Measurements from ENCODE around the gene NELL1. TPM values are rescaled to one million over a fixed set of nuclear protein-coding genes. Genes with fewer than 3 reads are reported as not detected.

Gene NELL1
- total RNA-seq, 1 experiment from 2014 or later: not detected

DNA sequence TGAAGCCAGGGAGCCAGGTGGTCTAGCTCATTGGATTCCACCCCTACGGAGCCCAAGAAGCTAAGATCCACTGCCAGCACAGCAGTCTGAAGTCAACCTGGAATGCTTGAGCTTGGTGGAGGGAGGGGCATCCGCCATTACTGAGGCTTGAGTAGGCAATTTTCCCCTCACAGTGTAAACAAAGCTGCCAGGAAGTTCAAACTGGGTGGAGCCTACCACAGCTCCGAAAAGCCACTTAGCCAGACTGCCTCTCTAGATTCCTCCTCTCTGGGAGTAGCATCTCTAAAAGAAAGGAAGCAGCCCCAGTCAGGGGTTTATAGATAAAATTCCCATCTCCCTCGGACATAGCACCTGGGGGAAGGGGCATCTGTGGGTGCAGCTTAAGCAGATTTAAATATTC is 620.3 kb downstream of the NELL1 start:
- no peak overlapping the region for H3K27ac ChIP-seq (ENCODE audit: low read length)
- H3K4me1 ChIP-seq (ENCODE audit: control insufficient read depth, insufficient read depth, low read length): no peaks in the 10 kb centered on the region
- H3K27me3 ChIP-seq (ENCODE audit: control insufficient read depth, insufficient read depth, low read length): no peaks in the 10 kb centered on the region
- no peaks in the 10 kb centered on the region for H3K9me3 ChIP-seq (ENCODE audit: control insufficient read depth, insufficient read depth, low read depth, low read length)
- BruUV-seq (replicated peaks): no TSS peak
- in situ Hi-C loops (cut with HindIII; ENCODE audit: low pct_unique_long_range_greater_than_20kb, low sequenced_read_pairs): no loop called here
- ATAC-seq (no peak), DNase-seq (ENCODE audit: low read depth, low spot score) (no peak)
- TF ChIP-seq SIN3A (IDR thresholded peaks at IDR 0.05; ENCODE audit: borderline replicate concordance, insufficient read depth, low read depth, low read length) (no peak), TCF7L2 (IDR thresholded peaks at IDR 0.05; ENCODE audit: low read depth, low read length) (no peak), POLR2AphosphoS5 (IDR thresholded peaks at IDR 0.05; ENCODE audit: low read depth, low read length) (no peak)
- TF ChIP-seq, protein P1, sequence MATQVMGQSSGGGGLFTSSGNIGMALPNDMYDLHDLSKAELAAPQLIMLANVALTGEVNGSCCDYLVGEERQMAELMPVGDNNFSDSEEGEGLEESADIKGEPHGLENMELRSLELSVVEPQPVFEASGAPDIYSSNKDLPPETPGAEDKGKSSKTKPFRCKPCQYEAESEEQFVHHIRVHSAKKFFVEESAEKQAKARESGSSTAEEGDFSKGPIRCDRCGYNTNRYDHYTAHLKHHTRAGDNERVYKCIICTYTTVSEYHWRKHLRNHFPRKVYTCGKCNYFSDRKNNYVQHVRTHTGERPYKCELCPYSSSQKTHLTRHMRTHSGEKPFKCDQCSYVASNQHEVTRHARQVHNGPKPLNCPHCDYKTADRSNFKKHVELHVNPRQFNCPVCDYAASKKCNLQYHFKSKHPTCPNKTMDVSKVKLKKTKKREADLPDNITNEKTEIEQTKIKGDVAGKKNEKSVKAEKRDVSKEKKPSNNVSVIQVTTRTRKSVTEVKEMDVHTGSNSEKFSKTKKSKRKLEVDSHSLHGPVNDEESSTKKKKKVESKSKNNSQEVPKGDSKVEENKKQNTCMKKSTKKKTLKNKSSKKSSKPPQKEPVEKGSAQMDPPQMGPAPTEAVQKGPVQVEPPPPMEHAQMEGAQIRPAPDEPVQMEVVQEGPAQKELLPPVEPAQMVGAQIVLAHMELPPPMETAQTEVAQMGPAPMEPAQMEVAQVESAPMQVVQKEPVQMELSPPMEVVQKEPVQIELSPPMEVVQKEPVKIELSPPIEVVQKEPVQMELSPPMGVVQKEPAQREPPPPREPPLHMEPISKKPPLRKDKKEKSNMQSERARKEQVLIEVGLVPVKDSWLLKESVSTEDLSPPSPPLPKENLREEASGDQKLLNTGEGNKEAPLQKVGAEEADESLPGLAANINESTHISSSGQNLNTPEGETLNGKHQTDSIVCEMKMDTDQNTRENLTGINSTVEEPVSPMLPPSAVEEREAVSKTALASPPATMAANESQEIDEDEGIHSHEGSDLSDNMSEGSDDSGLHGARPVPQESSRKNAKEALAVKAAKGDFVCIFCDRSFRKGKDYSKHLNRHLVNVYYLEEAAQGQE (IDR thresholded peaks at IDR 0.05; ENCODE audit: insufficient read depth in 1 of 2, low read depth in 2 of 2, low read length in 1 of 2): no peak
- no peaks in the 10 kb centered on the region for H3K36me3 ChIP-seq (ENCODE audit: control insufficient read depth, insufficient read depth, low read length)
- no peak overlapping the region for H3K4me3 ChIP-seq (ENCODE audit: low read depth in 2 of 2, low read length in 2 of 2)
- CTCF ChIA-PET: no interaction called here
- POLR2A ChIA-PET: no interaction called here
- intact Hi-C loops (cut with micrococcal nuclease; ENCODE audit: unreplicated experiment): no loop called here

DNA sequence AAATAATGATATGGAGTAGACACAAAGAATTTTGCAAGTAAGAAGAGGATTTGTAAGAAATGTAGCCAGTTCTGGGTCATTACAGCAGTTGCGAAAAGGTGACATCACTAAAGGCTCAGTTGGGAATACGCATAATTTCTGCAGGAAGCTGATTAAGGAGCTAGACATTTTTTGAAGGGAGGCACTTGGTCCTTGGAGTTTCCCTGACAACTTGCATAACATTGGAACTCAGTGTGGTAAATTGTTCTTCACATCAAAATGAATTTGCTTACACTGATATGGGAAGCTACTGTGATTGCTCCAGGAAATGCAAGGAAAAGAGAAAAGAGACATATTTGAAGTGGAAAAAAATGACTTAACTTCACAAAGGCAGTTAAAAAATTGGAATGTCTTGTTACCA is 626.1 kb downstream of the NELL1 start:
- Histone ChIP-seq H3K4me3 (ENCODE audit: low read depth in 2 of 2, low read length in 2 of 2) (no peak overlapping the region), H3K9me3 (ENCODE audit: control insufficient read depth, insufficient read depth, low read depth, low read length) (no peaks in the 10 kb centered on the region), H3K27ac (ENCODE audit: low read length) (no peak overlapping the region), H3K27me3 (ENCODE audit: control insufficient read depth, insufficient read depth, low read length) (no peaks in the 10 kb centered on the region), H3K4me1 (ENCODE audit: control insufficient read depth, insufficient read depth, low read length) (no peaks in the 10 kb centered on the region), H3K36me3 (ENCODE audit: control insufficient read depth, insufficient read depth, low read length) (no peaks in the 10 kb centered on the region)
- DNase-seq (ENCODE audit: low read depth, low spot score): no peak
- in situ Hi-C loops (cut with HindIII; ENCODE audit: low pct_unique_long_range_greater_than_20kb, low sequenced_read_pairs): no loop called here
- no peak for ATAC-seq
- intact Hi-C loops (cut with micrococcal nuclease; ENCODE audit: unreplicated experiment): no loop called here
- POLR2A ChIA-PET: no interaction called here
- CTCF ChIA-PET: no interaction called here
- TF ChIP-seq SIN3A (IDR thresholded peaks at IDR 0.05; ENCODE audit: borderline replicate concordance, insufficient read depth, low read depth, low read length) (no peak), POLR2AphosphoS5 (IDR thresholded peaks at IDR 0.05; ENCODE audit: low read depth, low read length) (no peak), TCF7L2 (IDR thresholded peaks at IDR 0.05; ENCODE audit: low read depth, low read length) (no peak)
- TF ChIP-seq, protein P2, sequence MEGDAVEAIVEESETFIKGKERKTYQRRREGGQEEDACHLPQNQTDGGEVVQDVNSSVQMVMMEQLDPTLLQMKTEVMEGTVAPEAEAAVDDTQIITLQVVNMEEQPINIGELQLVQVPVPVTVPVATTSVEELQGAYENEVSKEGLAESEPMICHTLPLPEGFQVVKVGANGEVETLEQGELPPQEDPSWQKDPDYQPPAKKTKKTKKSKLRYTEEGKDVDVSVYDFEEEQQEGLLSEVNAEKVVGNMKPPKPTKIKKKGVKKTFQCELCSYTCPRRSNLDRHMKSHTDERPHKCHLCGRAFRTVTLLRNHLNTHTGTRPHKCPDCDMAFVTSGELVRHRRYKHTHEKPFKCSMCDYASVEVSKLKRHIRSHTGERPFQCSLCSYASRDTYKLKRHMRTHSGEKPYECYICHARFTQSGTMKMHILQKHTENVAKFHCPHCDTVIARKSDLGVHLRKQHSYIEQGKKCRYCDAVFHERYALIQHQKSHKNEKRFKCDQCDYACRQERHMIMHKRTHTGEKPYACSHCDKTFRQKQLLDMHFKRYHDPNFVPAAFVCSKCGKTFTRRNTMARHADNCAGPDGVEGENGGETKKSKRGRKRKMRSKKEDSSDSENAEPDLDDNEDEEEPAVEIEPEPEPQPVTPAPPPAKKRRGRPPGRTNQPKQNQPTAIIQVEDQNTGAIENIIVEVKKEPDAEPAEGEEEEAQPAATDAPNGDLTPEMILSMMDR (IDR thresholded peaks at IDR 0.05): no peak
- TF ChIP-seq, protein P1 (IDR thresholded peaks at IDR 0.05; ENCODE audit: insufficient read depth in 1 of 2, low read depth in 2 of 2, low read length in 1 of 2): no peak
- BruUV-seq (replicated peaks): no TSS peak
